ENCODE data around the gene UBFD1. TPM values are rescaled to one million over a fixed set of nuclear protein-coding genes. Genes with fewer than 3 reads are reported as not detected.

Gene UBFD1
- total and polyA plus RNA-seq, 10 of the 15 experiments (the other 5 are each of a cell fraction or from before 2014, with no cell fraction given): 7.3 to 48.5 (median 32.1) TPM

- RAD21 ChIA-PET (ENCODE audit: unreplicated experiment): no interaction called here
- in situ Hi-C loops (cut with MboI): no loop called here
- POLR2A ChIA-PET: no interaction called here
- Histone ChIP-seq H3K4me2 (ENCODE audit: control insufficient read depth, insufficient read depth) (no peak overlapping the region; the same call in 1 of the 2 replicates), H4K20me1 (ENCODE audit: control insufficient read depth, insufficient read depth) (no peaks in the 10 kb centered on the region), H3K9ac (ENCODE audit: control insufficient read depth, insufficient read depth, low read length) (no peak overlapping the region), H3K79me2 (ENCODE audit: control insufficient read depth, insufficient read depth, low read length) (no peaks in the 10 kb centered on the region), H3K9me3 (replicated peaks; ENCODE audit: control insufficient read depth, insufficient read depth, low read length) (no peaks in the 10 kb centered on the region), H3K36me3 (ENCODE audit: control insufficient read depth in 2 of 2, insufficient read depth in 2 of 2, low read length in 1 of 2) (peaks cover 13 to 22% of the 10 kb centered on the region in 2 experiments), H3K4me1 (ENCODE audit: control insufficient read depth, insufficient read depth, low read length) (peaks cover 33% of the 10 kb centered on the region), H3K27me3 (replicated peaks in 1 of 2; ENCODE audit: control insufficient read depth in 2 of 2, insufficient read depth in 2 of 2, low read length in 1 of 2) (no peaks in the 10 kb centered on the region), H3K27ac (ENCODE audit: control insufficient read depth, insufficient read depth) (no peak overlapping the region), H2AFZ (ENCODE audit: control insufficient read depth, low read depth, low read length) (no peak overlapping the region), H3K4me3 (no peak overlapping the region)
- DNase-seq (ENCODE audit: low read depth, low spot score) (no peak), ATAC-seq (no peak), FAIRE-seq (no peak)
- CTCF ChIA-PET: interaction anchor here (0.6 to 1.3 kb wide), 5 partner anchors 15 to 76 kb away, joined by 3 read pairs; no protein-coding TSS in a partner anchor
- intact Hi-C loops (cut with micrococcal nuclease; ENCODE audit: unreplicated experiment): no loop called here
- TF ChIP-seq SMAD1 (IDR thresholded peaks at IDR 0.05; ENCODE audit: low read depth, partially characterized antibody): no peak
- TF ChIP-seq LARP7 (IDR thresholded peaks at IDR 0.05): no peak
- no peak for TF ChIP-seq TCF3 (IDR thresholded peaks at IDR 0.05; ENCODE audit: borderline replicate concordance, insufficient read depth, low read depth, low read length)
- TF ChIP-seq IKZF2 (IDR thresholded peaks at IDR 0.05): no peak
- no peak for TF ChIP-seq ZNF592 (IDR thresholded peaks at IDR 0.05)
- TF ChIP-seq IKZF1 (conservative IDR thresholded peaks at IDR 0.05): no peak
- TF ChIP-seq SREBF2 (IDR thresholded peaks at IDR 0.05; ENCODE audit: low read length): no peak
- no peak for TF ChIP-seq NRF1 (conservative IDR thresholded peaks at IDR 0.05; ENCODE audit: low read depth, low read length)
- TF ChIP-seq ZNF622 (IDR thresholded peaks at IDR 0.05): no peak
- no peak for TF ChIP-seq NR2C1 (IDR thresholded peaks at IDR 0.05)
- no peak for TF ChIP-seq ZNF207 (IDR thresholded peaks at IDR 0.05; ENCODE audit: borderline replicate concordance)
- no peak for TF ChIP-seq ELK1 (IDR thresholded peaks at IDR 0.05; ENCODE audit: low read depth, low read length)
- TF ChIP-seq E2F4 (IDR thresholded peaks at IDR 0.05; ENCODE audit: low read depth, low read length): no peak
- BruUV-seq (replicated peaks): no TSS peak
- SMC1A ChIA-PET (ENCODE audit: uncharacterized antibody, unreplicated experiment): interaction anchor here (1.0 to 6.8 kb wide), 3 partner anchors 8 to 14 kb away, joined by 3 to 48 read pairs (median 3); no protein-coding TSS in a partner anchor
- 62% methylated on average over 4 of the region's 4 CpGs for WGBS (ENCODE audit: insufficient coverage, insufficient replicate concordance, low lambda C conversion rate, missing lambda C conversion rate)
These were observed 36.3 kb upstream of the UBFD1 start for GRCh38 chr16:23521037-23521743.
